Osteoblast (primary cell): ENCODE data around the gene ARPC5. TPM values are rescaled to one million over a fixed set of nuclear protein-coding genes. Genes with fewer than 3 reads are reported as not detected.

Experiments used
- DNase-seq: peaks from one replicate; pipeline ENCODE4 v3.0.0; 2011; ENCODE audit warnings: low spot score, mixed read lengths; ENCODE audit not compliant: insufficient read length; ENCODE audit errors: missing footprints
- H2AFZ ChIP-seq: 2 replicates; pipeline ENCODE4 v1.6.0; 2011; ENCODE audit warnings: mild to moderate bottlenecking, low read length
- H3K27ac ChIP-seq: 2 replicates; pipeline ENCODE4 v1.5.1; 2011; ENCODE audit warnings: mild to moderate bottlenecking, low read depth, low read length, moderate library complexity
- H3K27me3 ChIP-seq: 2 replicates; pipeline ENCODE4 v1.6.0; 2012; ENCODE audit warnings: mild to moderate bottlenecking, control low read depth, inconsistent platforms, low read length, moderate library complexity; ENCODE audit not compliant: insufficient read depth
- H3K36me3 ChIP-seq: 2 replicates; pipeline ENCODE4 v1.5.1; 2011; ENCODE audit warnings: mild to moderate bottlenecking, low read length, control low read depth, moderate library complexity; ENCODE audit not compliant: insufficient read depth
- H3K4me1 ChIP-seq: 2 replicates; pipeline ENCODE4 v1.5.1; 2011; ENCODE audit warnings: mild to moderate bottlenecking, low read length, control low read depth, moderate library complexity; ENCODE audit not compliant: insufficient read depth
- H3K4me2 ChIP-seq: 2 replicates; pipeline ENCODE4 v1.6.0; 2011; ENCODE audit warnings: mild to moderate bottlenecking, low read length; ENCODE audit not compliant: insufficient read depth
- H3K4me3 ChIP-seq: fragments of 200-600 bp; sonication (generic); 3 replicates; pipeline ENCODE4 v1.5.1; 2012; ENCODE audit warnings: mild to moderate bottlenecking, low read length, inconsistent platforms; ENCODE audit not compliant: insufficient read depth
- H3K79me2 ChIP-seq: 2 replicates; pipeline ENCODE4 v1.6.0; 2012; ENCODE audit warnings: mild to moderate bottlenecking, low read length, control low read depth, inconsistent platforms; ENCODE audit not compliant: insufficient read depth
- H3K9me3 ChIP-seq: 2 replicates; pipeline ENCODE4 v1.5.1; 2011; ENCODE audit warnings: low read depth, low read length, control low read depth
- H4K20me1 ChIP-seq: 2 replicates; pipeline ENCODE4 v1.6.0; 2012; ENCODE audit warnings: mild to moderate bottlenecking, low read length, control low read depth; ENCODE audit not compliant: insufficient read depth
- total RNA-seq: library from RNA; depleted of rRNA; stranded (reverse); fragments of >200 nt; gene quantifications from 2 replicates; pipeline ENCODE4 v1.2.3, GENCODE V29; 2012
- TF ChIP-seq, protein P1 (sequence below): IDR thresholded peaks from 2 replicates; pipeline ENCODE4 v1.5.1; 2011; ENCODE audit warnings: mild to moderate bottlenecking, low read depth, low read length, moderate library complexity; ENCODE audit errors: extremely low read depth

ARPC5 gene
- total RNA-seq, 1 donor, result 157 TPM

DNA sequence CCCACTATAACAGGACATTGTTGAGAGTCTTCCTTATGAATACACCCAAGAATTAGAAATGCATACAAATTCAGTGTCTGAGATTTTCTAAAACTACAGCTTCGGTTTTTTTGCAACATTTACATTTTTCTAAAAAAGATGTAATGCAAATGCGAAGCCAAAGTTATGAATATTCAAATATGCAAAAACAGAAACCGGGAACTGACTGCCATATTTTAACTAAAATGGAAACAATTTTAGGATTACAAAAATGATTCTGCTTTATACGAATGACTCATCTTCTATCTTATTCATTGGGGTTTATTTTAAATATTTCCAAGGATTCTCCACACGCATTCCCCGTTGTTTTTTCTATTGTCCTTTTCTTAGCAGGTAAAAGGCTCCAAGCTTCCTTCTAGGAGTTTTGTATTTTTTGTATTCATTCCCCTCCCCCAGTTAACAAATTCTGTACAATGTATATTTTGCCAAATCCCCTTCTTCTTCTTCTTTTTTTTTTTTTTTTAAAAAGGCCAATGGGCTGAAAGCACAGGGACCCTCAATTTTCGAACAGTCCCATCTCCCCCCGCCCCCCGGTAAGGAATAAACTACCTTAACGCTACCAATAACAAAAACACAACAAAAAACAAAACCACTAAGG, 1.0 kb downstream of the ARPC5 start:
- H3K79me2 ChIP-seq, result peaks cover 67% of the 10 kb centered on the region
- peak overlapping the region; percentile 80 for H3K27ac ChIP-seq
- no peak for DNase-seq
- peaks cover 40% of the 10 kb centered on the region for H3K4me1 ChIP-seq
- TF ChIP-seq, protein P1, sequence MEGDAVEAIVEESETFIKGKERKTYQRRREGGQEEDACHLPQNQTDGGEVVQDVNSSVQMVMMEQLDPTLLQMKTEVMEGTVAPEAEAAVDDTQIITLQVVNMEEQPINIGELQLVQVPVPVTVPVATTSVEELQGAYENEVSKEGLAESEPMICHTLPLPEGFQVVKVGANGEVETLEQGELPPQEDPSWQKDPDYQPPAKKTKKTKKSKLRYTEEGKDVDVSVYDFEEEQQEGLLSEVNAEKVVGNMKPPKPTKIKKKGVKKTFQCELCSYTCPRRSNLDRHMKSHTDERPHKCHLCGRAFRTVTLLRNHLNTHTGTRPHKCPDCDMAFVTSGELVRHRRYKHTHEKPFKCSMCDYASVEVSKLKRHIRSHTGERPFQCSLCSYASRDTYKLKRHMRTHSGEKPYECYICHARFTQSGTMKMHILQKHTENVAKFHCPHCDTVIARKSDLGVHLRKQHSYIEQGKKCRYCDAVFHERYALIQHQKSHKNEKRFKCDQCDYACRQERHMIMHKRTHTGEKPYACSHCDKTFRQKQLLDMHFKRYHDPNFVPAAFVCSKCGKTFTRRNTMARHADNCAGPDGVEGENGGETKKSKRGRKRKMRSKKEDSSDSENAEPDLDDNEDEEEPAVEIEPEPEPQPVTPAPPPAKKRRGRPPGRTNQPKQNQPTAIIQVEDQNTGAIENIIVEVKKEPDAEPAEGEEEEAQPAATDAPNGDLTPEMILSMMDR, result no peak
- no peak overlapping the region for H2AFZ ChIP-seq
- H3K4me3 ChIP-seq, result peak overlapping the region; percentile 93
- H3K4me2 ChIP-seq, result peak overlapping the region; percentile 87
- H3K27me3 ChIP-seq, result no peaks in the 10 kb centered on the region
- H3K36me3 ChIP-seq, result peaks cover 21% of the 10 kb centered on the region
- no peaks in the 10 kb centered on the region for H3K9me3 ChIP-seq
- peaks cover 20% of the 10 kb centered on the region for H4K20me1 ChIP-seq

DNA sequence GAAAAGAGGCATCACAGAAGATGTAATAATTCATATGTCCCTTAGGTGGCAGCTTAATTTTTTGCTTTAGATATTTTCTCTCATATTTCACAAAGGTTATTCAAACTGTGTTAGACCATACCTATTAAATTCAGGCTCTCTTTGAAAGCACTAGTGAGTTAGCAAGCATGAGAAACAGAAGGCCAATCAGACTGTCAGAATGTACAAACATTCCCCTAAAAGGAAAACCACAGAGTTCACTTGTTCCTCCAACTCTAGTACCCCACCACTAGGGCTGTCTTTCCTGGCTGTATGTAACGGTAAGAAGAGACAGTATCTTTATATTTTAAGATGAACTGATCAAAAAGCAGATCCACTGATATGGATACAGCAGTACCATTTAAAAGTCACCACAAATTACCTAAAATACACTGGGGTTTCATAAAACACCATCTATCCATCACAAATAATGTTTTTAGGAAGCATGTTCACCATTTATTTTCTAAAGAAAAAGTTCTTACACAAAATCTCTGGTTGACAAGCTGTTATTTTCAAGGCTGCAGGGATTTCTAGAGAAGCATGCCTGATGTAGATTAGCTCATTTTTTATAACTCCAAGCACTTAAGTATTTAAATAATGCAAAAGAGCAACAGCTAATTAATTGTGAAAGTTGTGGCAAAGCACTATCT, 1.8 kb downstream of the ARPC5 start:
- Histone ChIP-seq H3K9me3 (no peaks in the 10 kb centered on the region), H3K27me3 (no peaks in the 10 kb centered on the region), H3K27ac (peak overlapping the region; percentile 80), H3K4me2 (peak overlapping the region; percentile 87), H3K4me1 (peaks cover 43% of the 10 kb centered on the region), H3K36me3 (peaks cover 28% of the 10 kb centered on the region), H4K20me1 (peaks cover 22% of the 10 kb centered on the region), H2AFZ (no peak overlapping the region), H3K4me3 (peak overlapping the region; percentile 93), H3K79me2 (peaks cover 74% of the 10 kb centered on the region)
- DNase-seq, result peak; percentile 85
- TF ChIP-seq, protein P1, result peak; percentile 61

DNA sequence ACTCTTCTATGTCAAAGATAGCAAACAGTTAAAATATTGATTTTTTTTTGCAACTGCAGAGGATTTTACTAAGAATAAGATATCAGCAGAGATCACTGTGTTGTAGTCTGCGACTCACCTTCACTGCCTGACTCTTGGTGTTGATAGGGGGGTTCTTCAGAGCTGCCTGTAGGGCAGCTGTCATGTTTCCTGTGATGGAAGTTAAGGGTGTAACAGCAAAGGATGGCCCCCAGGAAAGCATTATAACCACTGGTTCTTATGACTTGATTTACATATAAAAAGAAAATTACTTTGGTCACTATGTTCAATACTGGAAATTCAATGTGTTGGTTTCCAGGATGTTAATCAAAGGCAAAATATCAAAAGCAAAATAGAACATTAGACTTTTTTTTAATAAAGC, 2.6 kb downstream of the ARPC5 start:
- Histone ChIP-seq H3K36me3 (peaks cover 37% of the 10 kb centered on the region), H3K27ac (peak overlapping the region; percentile 80), H4K20me1 (peaks cover 28% of the 10 kb centered on the region), H3K4me3 (peak overlapping the region; percentile 93), H3K4me2 (peak overlapping the region; percentile 87), H3K4me1 (peaks cover 49% of the 10 kb centered on the region), H2AFZ (no peak overlapping the region), H3K27me3 (no peaks in the 10 kb centered on the region), H3K79me2 (peaks cover 75% of the 10 kb centered on the region), H3K9me3 (no peaks in the 10 kb centered on the region)
- TF ChIP-seq, protein P1, result no peak
- no peak for DNase-seq

DNA sequence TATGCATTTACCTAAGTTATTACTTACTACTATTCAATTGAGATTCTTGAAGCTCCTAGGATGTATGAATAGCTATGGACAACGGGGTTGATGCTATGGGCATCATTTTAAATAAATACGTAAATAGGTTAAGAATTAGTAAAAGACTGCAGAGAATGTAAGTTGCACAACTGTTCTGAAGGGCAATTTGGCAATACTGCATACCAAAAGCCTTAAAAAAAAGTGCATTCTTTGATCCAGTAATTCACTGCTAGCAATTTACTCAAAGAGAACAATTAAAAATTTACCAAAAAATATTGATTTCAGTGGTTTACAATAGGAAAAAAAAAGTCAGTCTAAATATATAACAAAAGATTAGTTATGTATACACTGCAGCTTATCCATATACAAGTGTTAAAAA, 3.5 kb downstream of the ARPC5 start:
- Histone ChIP-seq H3K27ac (peak overlapping the region; percentile 80), H3K36me3 (peaks cover 40% of the 10 kb centered on the region), H4K20me1 (peaks cover 28% of the 10 kb centered on the region), H3K4me1 (peaks cover 51% of the 10 kb centered on the region), H3K4me3 (peak overlapping the region; percentile 93), H3K27me3 (no peaks in the 10 kb centered on the region), H2AFZ (no peak overlapping the region), H3K9me3 (no peaks in the 10 kb centered on the region), H3K79me2 (peaks cover 73% of the 10 kb centered on the region), H3K4me2 (peak overlapping the region; percentile 87)
- TF ChIP-seq, protein P1, result no peak
- DNase-seq, result no peak
